HEK293 (cell line): ENCODE data around the gene ASGR2.

Source experiments
- CTCF ChIP-seq: fragments of 450-650 bp; formaldehyde crosslinking; IDR thresholded peaks from 2 replicates; pipeline ENCODE4 v1.5.1; 2016; ENCODE audit warnings: missing biosample characterization, missing genetic modification characterization
- ELK4 ChIP-seq: IDR thresholded peaks from 2 replicates; pipeline ENCODE4 v1.6.1; 2011; ENCODE audit warnings: mild to moderate bottlenecking, low read depth, low read length, borderline replicate concordance
- SALL2 ChIP-seq: fragments of 450-650 bp; formaldehyde crosslinking; IDR thresholded peaks from 2 replicates; pipeline ENCODE4 v1.5.0; 2017; ENCODE audit warnings: missing biosample characterization, mild to moderate bottlenecking, missing genetic modification characterization, borderline replicate concordance
- ZNF169 ChIP-seq: fragments of 450-650 bp; formaldehyde crosslinking; IDR thresholded peaks from 2 replicates; pipeline ENCODE4 v1.5.1; 2016; ENCODE audit warnings: missing biosample characterization, missing genetic modification characterization
- ZNF23 ChIP-seq: fragments of 450-650 bp; formaldehyde crosslinking; IDR thresholded peaks from 2 replicates; pipeline ENCODE4 v1.5.1; 2016; ENCODE audit warnings: missing biosample characterization, missing genetic modification characterization, borderline replicate concordance
- ZNF404 ChIP-seq: fragments of 450-650 bp; formaldehyde crosslinking; IDR thresholded peaks from 2 replicates; pipeline ENCODE4 v1.5.1; 2017; ENCODE audit warnings: missing biosample characterization, missing genetic modification characterization
- ZNF433 ChIP-seq: fragments of 450-650 bp; formaldehyde crosslinking; IDR thresholded peaks from 2 replicates; pipeline ENCODE4 v1.5.1; 2016; ENCODE audit warnings: missing biosample characterization, missing genetic modification characterization, low read depth
- ZNF510 ChIP-seq: fragments of 450-650 bp; formaldehyde crosslinking; IDR thresholded peaks from 2 replicates; pipeline ENCODE4 v1.5.1; 2018; ENCODE audit warnings: mild to moderate bottlenecking, missing genetic modification characterization, missing biosample characterization; ENCODE audit not compliant: insufficient replicate concordance
- ZNF558 ChIP-seq: fragments of 450-650 bp; formaldehyde crosslinking; IDR thresholded peaks from 2 replicates; pipeline ENCODE4 v1.5.1; 2016; ENCODE audit warnings: missing biosample characterization, missing genetic modification characterization
- ZNF664 ChIP-seq: fragments of 450-650 bp; formaldehyde crosslinking; IDR thresholded peaks from 2 replicates; pipeline ENCODE4 v1.5.1; 2016; ENCODE audit warnings: missing biosample characterization, missing genetic modification characterization
- ZNF677 ChIP-seq: fragments of 450-650 bp; IDR thresholded peaks from 2 replicates; pipeline ENCODE4 v1.5.0; 2018; ENCODE audit warnings: missing biosample characterization, mild to moderate bottlenecking, missing genetic modification characterization, moderate library complexity
- ZNF747 ChIP-seq: fragments of 450-650 bp; formaldehyde crosslinking; IDR thresholded peaks from 2 replicates; pipeline ENCODE4 v1.5.1; 2016; ENCODE audit warnings: missing biosample characterization, missing genetic modification characterization

GRCh38 chr17:7098802-7099459 is 15.7 kb downstream of the ASGR2 start:
- TF ChIP-seq CTCF (no peak), ZNF510 (tag by site-specific recombination) (no peak), ZNF677 (tag by site-specific recombination) (no peak), ZNF558 (tag by site-specific recombination) (no peak), ZNF433 (tag by site-specific recombination) (no peak), ELK4 (no peak), ZNF664 (tag by site-specific recombination) (no peak), SALL2 (tag by site-specific recombination) (no peak), ZNF23 (no peak), ZNF169 (no peak), ZNF747 (no peak), ZNF404 (tag by site-specific recombination) (no peak)
